Measurements from ENCODE around the gene ITGB4. TPM values are rescaled to one million over a fixed set of nuclear protein-coding genes. Genes with fewer than 3 reads are reported as not detected.

ITGB4 gene
- total and polyA plus RNA-seq, 2 of the 13 experiments (the other 11 are each of a cell fraction or from before 2014, with no cell fraction given) = 6.9 to 14.5 TPM

DNA sequence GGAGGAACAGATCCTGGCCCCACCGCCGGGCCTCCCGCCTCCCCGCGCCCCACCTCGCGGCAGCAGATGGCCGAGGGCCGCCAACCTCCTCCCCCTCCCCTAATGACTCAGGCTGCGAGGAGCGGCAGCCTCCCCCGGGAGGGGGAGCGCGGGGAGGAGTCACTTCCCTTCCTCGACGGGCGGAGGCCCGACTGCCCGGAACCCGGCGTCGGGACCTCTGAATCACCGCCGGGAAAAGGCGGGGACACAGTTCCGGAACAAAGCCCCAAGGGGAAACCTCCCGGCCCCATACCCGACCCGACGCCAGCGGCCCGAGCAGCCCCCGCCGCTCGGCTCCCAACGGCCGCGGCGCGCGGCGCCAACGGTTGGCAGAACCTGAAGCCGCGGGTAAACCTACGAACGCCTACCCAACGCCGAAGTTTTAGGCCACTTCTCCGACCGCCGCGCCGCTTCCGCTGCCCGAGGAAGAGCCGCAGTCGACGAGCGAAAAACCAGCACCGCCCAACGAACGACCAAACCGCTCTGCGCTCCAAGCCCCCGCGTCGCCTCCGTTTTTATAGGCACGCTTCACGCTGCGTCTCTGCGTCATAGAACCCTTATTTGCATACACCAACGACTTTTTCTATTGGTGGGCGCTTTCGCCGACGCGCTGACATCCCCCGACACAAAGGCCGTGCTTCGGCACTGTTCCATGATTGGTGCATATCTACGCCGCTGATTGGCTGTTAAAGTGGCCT, 58.2 kb downstream of the ITGB4 start (continued):
- TF ChIP-seq, protein P1, sequence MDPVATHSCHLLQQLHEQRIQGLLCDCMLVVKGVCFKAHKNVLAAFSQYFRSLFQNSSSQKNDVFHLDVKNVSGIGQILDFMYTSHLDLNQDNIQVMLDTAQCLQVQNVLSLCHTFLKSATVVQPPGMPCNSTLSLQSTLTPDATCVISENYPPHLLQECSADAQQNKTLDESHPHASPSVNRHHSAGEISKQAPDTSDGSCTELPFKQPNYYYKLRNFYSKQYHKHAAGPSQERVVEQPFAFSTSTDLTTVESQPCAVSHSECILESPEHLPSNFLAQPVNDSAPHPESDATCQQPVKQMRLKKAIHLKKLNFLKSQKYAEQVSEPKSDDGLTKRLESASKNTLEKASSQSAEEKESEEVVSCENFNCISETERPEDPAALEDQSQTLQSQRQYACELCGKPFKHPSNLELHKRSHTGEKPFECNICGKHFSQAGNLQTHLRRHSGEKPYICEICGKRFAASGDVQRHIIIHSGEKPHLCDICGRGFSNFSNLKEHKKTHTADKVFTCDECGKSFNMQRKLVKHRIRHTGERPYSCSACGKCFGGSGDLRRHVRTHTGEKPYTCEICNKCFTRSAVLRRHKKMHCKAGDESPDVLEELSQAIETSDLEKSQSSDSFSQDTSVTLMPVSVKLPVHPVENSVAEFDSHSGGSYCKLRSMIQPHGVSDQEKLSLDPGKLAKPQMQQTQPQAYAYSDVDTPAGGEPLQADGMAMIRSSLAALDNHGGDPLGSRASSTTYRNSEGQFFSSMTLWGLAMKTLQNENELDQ (CRISPR knock-in tag; IDR thresholded peaks at IDR 0.05; ENCODE audit: borderline replicate concordance) = 0 out of 2 replicates have a peak, but pooled peaks have one; percentile 69
- TF ChIP-seq CENPBD1 (CRISPR knock-in tag; IDR thresholded peaks at IDR 0.05; ENCODE audit: borderline replicate concordance, low read depth) (no peak), PITX1 (CRISPR knock-in tag; IDR thresholded peaks at IDR 0.05) (peak; percentile 85), ZNF446 (CRISPR knock-in tag; IDR thresholded peaks at IDR 0.05) (peak; percentile 92), SRY (CRISPR knock-in tag; IDR thresholded peaks at IDR 0.05) (peak; percentile 97), MIER2 (CRISPR knock-in tag; IDR thresholded peaks at IDR 0.05) (peak; percentile 57; the same call in 1 of the 2 replicates), ZNF574 (CRISPR knock-in tag; IDR thresholded peaks at IDR 0.05) (peak; percentile 87), SALL1 (CRISPR knock-in tag; IDR thresholded peaks at IDR 0.05) (peak; percentile 96), ZNF720 (CRISPR knock-in tag; IDR thresholded peaks at IDR 0.05) (no peak), ZNF329 (CRISPR knock-in tag; IDR thresholded peaks at IDR 0.05; ENCODE audit: low read depth) (no peak), TBL1XR1 (IDR thresholded peaks at IDR 0.05; ENCODE audit: borderline replicate concordance, low read length, partially characterized antibody) (peak; percentile 90), NFYB (CRISPR knock-in tag; IDR thresholded peaks at IDR 0.05) (peak; percentile 98), PHF5A (CRISPR knock-in tag; IDR thresholded peaks at IDR 0.05; ENCODE audit: low read depth, unreplicated experiment) (peak; percentile 63), ZNF816 (CRISPR knock-in tag; IDR thresholded peaks at IDR 0.05; ENCODE audit: borderline replicate concordance) (no peak; the same call in none of the 2 replicates), ATAD3A (CRISPR knock-in tag; IDR thresholded peaks at IDR 0.05) (no peak; the same call in 1 of the 2 replicates), SALL2 (CRISPR knock-in tag; IDR thresholded peaks at IDR 0.05) (peak; percentile 98), NRL (CRISPR knock-in tag; IDR thresholded peaks at IDR 0.05; ENCODE audit: borderline replicate concordance) (0 out of 2 replicates have a peak, but pooled peaks have one; percentile 27), U2AF1 (optimal IDR thresholded peaks at IDR 0.05; ENCODE audit: low read depth, low read length) (peak; percentile 98), ZNF781 (CRISPR knock-in tag; IDR thresholded peaks at IDR 0.05; ENCODE audit: borderline replicate concordance, not compliant biosample characterization) (peak; percentile 84), ZNF460 (CRISPR knock-in tag; IDR thresholded peaks at IDR 0.05; ENCODE audit: borderline replicate concordance) (peak; percentile 32; the same call in 1 of the 2 replicates), ZNF878 (CRISPR knock-in tag; IDR thresholded peaks at IDR 0.05) (no peak), SMC3 (IDR thresholded peaks at IDR 0.05; ENCODE audit: low read length) (no peak)
- TF ChIP-seq, protein P2, sequence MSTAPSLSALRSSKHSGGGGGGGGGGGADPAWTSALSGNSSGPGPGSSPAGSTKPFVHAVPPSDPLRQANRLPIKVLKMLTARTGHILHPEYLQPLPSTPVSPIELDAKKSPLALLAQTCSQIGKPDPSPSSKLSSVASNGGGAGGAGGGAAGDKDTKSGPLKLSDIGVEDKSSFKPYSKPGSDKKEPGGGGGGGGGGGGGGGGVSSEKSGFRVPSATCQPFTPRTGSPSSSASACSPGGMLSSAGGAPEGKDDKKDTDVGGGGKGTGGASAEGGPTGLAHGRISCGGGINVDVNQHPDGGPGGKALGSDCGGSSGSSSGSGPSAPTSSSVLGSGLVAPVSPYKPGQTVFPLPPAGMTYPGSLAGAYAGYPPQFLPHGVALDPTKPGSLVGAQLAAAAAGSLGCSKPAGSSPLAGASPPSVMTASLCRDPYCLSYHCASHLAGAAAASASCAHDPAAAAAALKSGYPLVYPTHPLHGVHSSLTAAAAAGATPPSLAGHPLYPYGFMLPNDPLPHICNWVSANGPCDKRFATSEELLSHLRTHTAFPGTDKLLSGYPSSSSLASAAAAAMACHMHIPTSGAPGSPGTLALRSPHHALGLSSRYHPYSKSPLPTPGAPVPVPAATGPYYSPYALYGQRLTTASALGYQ (CRISPR knock-in tag; IDR thresholded peaks at IDR 0.05) = peak; percentile 76
